Muscle of arm (tissue), 12 donors: Measurements from ENCODE around the gene MRRF. TPM values are rescaled to one million over a fixed set of nuclear protein-coding genes. Genes with fewer than 3 reads are reported as not detected.

Source experiments
- DNase-seq: peaks from one replicate; pipeline ENCODE4 v3.0.0-alpha.2; 2013
- polyA plus RNA-seq, 12 donors: library from polyadenylated mRNA; unstranded; fragments of 120-200 nt; gene quantifications; one replicate each; pipeline ENCODE4 v1.2.1, GENCODE V29; 2013; ENCODE audit not compliant: insufficient read length in 12 of 12

MRRF gene
- polyA plus RNA-seq, 12 donors, result 22.2 to 40.0 (median 29.2) TPM; not detected in 1

DNA sequence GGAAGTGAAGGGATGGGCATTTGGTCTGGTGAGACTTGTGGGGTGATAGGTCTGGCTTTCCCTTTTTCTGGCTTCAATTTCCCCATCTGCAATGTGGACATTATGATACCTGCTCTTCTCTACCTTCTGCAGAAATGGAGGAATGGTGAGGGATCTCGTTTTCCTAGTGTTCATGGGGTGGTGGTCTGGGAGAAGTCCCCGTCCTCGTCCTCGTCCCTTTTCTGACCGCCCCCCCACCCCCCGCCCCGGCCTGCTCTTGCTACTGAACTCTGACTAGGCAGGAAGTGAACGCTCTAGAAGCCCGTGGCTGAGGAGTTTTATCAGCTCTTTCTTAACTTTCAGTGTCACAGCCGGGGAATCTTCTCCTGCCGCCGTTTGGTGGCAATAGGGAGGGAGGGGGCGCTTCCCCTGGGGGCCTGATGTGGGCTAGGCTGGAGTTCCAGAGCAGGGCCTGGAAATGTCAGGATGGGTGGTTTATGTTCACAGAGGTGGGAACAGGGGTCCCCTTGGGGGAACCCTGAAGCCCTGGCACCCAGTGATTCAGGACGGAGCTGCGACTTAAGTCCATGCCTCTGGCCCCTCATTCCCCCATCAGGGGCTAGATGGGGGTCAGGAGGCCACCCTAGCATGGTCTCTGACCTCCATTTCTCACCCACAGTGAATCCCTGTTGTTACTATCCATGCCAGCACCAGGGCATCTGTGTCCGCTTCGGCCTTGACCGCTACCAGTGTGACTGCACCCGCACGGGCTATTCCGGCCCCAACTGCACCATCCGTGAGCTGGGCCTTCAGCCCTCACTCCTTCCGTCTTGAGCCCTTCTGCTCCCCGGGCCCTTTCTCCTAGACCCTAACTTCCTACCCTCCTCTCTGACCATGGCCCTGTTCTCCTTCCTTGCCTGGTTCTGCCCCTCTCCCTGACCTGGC lies 112.8 kb downstream of the MRRF start:
- DNase-seq, result no peak

DNA sequence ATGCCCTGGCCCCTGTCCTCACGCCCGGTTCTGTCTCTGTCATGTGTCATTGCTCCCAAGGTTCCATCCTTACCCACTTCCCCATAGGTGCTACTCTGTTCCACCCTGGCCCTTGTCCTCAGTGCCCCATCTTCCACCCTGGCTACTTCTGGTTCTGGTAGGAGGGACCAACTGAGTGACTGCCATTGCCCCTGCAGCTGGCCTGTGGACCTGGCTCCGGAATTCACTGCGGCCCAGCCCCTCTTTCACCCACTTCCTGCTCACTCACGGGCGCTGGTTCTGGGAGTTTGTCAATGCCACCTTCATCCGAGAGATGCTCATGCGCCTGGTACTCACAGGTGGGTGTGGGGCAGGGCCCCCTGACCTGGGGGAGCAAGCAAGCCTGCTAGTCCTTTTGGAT lies 113.6 kb downstream of the MRRF start:
- DNase-seq, result no peak

DNA sequence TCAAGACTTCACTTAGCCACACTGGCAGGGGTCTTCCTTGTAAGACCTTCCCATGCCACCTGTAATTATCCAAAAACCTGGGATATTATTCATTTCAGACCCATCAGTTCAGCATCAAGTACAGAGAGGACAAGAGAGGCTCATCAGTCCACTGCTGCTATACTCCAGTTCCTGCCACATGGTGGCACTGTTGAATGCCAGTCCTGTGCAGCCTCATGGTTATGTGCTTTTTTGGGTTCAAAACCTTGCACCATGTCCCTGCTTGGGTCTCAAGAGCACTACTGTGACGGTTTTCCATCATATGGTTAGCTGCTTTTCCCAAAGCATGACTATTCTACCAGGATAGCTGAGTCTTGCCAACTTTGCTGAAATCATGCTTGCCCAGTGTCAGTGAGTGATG lies 114.7 kb downstream of the MRRF start:
- DNase-seq, result no peak

DNA sequence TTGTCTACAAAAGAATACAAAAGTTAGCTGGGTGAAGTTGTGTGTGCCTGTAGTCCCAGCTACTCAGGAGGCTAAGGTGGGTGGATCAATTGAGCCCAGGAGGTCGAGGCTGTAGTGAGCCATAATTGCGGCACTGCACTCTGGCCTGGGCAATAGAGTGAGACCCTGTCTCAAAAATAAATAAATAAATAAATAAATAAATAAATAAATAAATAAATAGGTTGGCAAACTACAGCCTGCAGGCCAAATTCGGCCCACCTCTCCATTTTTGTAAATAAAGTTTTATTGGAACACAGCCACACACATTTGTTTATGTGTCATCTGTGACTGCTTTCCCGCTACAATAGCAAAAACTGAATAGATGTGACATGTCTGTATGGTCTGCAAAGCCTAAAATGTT lies 115.6 kb downstream of the MRRF start:
- DNase-seq, result no peak

Other genes with a start within 250 kb of the MRRF start
- gene TTLL11, start 171.6 kb upstream of the MRRF start, polyA plus RNA-seq, result 10 to 100 TPM in 11 of 12 donors, not detected in 1; 13.0 to 36.5 (median 27.4) TPM
- gene NDUFA8, start 105.1 kb upstream of the MRRF start, polyA plus RNA-seq, result 10 to 100 TPM in 11 of 12 donors, not detected in 1; 34.4 to 64.5 (median 57.9) TPM
- gene MORN5, start 105.0 kb upstream of the MRRF start, polyA plus RNA-seq, result under 1 TPM in 4 of 12 donors, not detected in 8; 0.31 to 0.57 (median 0.43) TPM
- 1 to 10 TPM in 11 of 12 donors, not detected in 1; 3.0 to 5.7 (median 5.2) TPM for gene LHX6, start 35.9 kb upstream of the MRRF start, polyA plus RNA-seq
- gene RBM18, start within 50 bp of the MRRF start, polyA plus RNA-seq, result 10 to 100 TPM in 11 of 12 donors, not detected in 1; 18.7 to 39.9 (median 33.7) TPM
- 10 to 100 TPM in 2 of 12 donors, 1 to 10 TPM in 9, not detected in 1; 3.3 to 11.2 (median 4.2) TPM for gene PTGS1, start 106.1 kb downstream of the MRRF start, polyA plus RNA-seq
- not detected for gene OR1J1, start 213.0 kb downstream of the MRRF start, polyA plus RNA-seq
- not detected for gene OR1J2, start 245.9 kb downstream of the MRRF start, polyA plus RNA-seq